ENCODE measurements around the gene OXGR1.
"Not testable (repeated sequence)": the region's sequence is repeated elsewhere in the genome, so short reads cannot be mapped to it uniquely, and the experiment has no call there.

The OXGR1 gene

GRCh38 chr13:97005625-97006262, 11.5 kb upstream of the OXGR1 start:
- DNase-seq (ENCODE audit: low read depth in 2 of 2): no peak

- DNase-seq (ENCODE audit: low read depth in 2 of 2): no peak
Measured at GRCh38 chr13:97004886-97005285, 10.6 kb upstream of the OXGR1 start.

GRCh38 chr13:97004096-97004876, 10.0 kb upstream of the OXGR1 start:
- DNase-seq (ENCODE audit: low read depth in 2 of 2): no peak

GRCh38 chr13:97003071-97003470, 8.8 kb upstream of the OXGR1 start:
- DNase-seq (ENCODE audit: low read depth in 2 of 2): no peak

- DNase-seq (ENCODE audit: low read depth in 2 of 2): no peak
Measured at GRCh38 chr13:97002581-97002980, 8.3 kb upstream of the OXGR1 start.

GRCh38 chr13:97001636-97002035, 7.4 kb upstream of the OXGR1 start:
- DNase-seq (ENCODE audit: low read depth in 2 of 2): no peak

- DNase-seq (ENCODE audit: low read depth in 2 of 2): no peak
Measured at GRCh38 chr13:97000295-97000925, 6.1 kb upstream of the OXGR1 start.

GRCh38 chr13:96999091-96999490, 4.8 kb upstream of the OXGR1 start:
- DNase-seq (ENCODE audit: low read depth in 2 of 2): no peak

GRCh38 chr13:96998051-96998450, 3.8 kb upstream of the OXGR1 start:
- DNase-seq (ENCODE audit: low read depth in 2 of 2): no peak

- DNase-seq (ENCODE audit: low read depth in 2 of 2): no peak
Measured at GRCh38 chr13:96996886-96997285, 2.6 kb upstream of the OXGR1 start.

GRCh38 chr13:96996107-96996506, 1.8 kb upstream of the OXGR1 start:
- no peak for DNase-seq (ENCODE audit: low read depth in 2 of 2)

- DNase-seq (ENCODE audit: low read depth in 2 of 2): no peak
Measured at GRCh38 chr13:96994858-96995243, 575 bp upstream of the OXGR1 start.

- no peak for DNase-seq (ENCODE audit: low read depth in 2 of 2)
Measured at GRCh38 chr13:96993634-96994016, 651 bp downstream of the OXGR1 start.

GRCh38 chr13:96992633-96993032, 1.6 kb downstream of the OXGR1 start:
- DNase-seq (ENCODE audit: low read depth in 2 of 2): no peak

GRCh38 chr13:96991072-96991471, 3.2 kb downstream of the OXGR1 start:
- no peak for DNase-seq (ENCODE audit: low read depth in 2 of 2)

- no peak for DNase-seq (ENCODE audit: low read depth in 2 of 2)
Measured at GRCh38 chr13:96988441-96988840, 5.8 kb downstream of the OXGR1 start.

- DNase-seq (ENCODE audit: low read depth in 2 of 2): no peak
Measured at GRCh38 chr13:96984051-96984508, 10.2 kb downstream of the OXGR1 start.

GRCh38 chr13:96982672-96983071, 11.6 kb downstream of the OXGR1 start:
- no peak for DNase-seq (ENCODE audit: low read depth in 2 of 2)

GRCh38 chr13:96979861-96980260, 14.4 kb downstream of the OXGR1 start:
- DNase-seq (ENCODE audit: low read depth in 2 of 2): not testable (repeated sequence)

- no peak for DNase-seq (ENCODE audit: low read depth in 2 of 2)
Measured at GRCh38 chr13:96968027-96968426, 26.2 kb downstream of the OXGR1 start.

- no peak for DNase-seq (ENCODE audit: low read depth in 2 of 2)
Measured at GRCh38 chr13:96967248-96967745, 27.0 kb downstream of the OXGR1 start.

GRCh38 chr13:96966415-96967102, 27.7 kb downstream of the OXGR1 start:
- DNase-seq (ENCODE audit: low read depth in 2 of 2): no peak
